Measurements from ENCODE around the gene COTL1.

The COTL1 gene

DNA sequence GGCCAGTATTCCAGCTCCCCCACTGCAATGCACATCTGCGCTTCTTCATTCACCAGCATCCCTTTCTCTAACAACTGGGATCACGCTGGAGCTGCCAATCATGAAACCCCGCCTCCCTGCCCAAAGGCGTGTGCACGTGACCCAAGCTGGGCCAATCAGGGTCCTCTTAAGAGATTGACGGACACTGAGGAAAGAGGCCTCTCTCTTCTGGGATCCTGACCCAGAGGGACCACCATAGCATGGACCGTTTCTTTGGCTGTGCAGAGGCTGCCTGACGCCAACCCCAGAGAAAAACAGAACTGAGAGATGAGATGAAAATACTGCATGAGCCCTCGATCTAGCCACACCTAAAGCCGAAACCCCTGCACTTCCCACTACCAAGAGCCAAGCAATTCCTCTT lies 32.0 kb downstream of the COTL1 start:
- TF ChIP-seq, protein P1, sequence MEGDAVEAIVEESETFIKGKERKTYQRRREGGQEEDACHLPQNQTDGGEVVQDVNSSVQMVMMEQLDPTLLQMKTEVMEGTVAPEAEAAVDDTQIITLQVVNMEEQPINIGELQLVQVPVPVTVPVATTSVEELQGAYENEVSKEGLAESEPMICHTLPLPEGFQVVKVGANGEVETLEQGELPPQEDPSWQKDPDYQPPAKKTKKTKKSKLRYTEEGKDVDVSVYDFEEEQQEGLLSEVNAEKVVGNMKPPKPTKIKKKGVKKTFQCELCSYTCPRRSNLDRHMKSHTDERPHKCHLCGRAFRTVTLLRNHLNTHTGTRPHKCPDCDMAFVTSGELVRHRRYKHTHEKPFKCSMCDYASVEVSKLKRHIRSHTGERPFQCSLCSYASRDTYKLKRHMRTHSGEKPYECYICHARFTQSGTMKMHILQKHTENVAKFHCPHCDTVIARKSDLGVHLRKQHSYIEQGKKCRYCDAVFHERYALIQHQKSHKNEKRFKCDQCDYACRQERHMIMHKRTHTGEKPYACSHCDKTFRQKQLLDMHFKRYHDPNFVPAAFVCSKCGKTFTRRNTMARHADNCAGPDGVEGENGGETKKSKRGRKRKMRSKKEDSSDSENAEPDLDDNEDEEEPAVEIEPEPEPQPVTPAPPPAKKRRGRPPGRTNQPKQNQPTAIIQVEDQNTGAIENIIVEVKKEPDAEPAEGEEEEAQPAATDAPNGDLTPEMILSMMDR (IDR thresholded peaks at IDR 0.05; ENCODE audit: extremely low read depth, missing control alignments), result no peak
- DNase-seq (ENCODE audit: low spot score), result peak; percentile 66

DNA sequence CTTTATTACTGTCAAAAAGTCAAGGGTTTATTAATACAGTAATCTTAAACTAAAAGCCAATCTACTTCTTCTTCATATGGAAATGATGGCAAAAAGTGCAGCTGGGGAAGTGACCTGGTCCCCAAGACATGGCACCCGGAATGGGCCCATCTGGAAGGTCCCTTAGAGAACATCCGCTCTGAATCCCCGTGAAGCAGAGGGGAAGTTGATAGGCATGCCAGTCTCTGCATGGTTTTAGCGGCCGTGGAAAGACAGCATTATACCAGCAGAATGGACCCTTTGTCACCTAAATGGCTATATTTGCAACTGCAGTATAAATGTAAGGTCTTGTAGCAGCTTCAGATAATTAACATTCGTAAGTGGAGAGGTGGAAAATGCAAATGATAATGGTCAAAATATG lies 32.4 kb downstream of the COTL1 start:
- DNase-seq (ENCODE audit: low spot score), result no peak
- TF ChIP-seq, protein P1 (IDR thresholded peaks at IDR 0.05; ENCODE audit: extremely low read depth, missing control alignments), result no peak

DNA sequence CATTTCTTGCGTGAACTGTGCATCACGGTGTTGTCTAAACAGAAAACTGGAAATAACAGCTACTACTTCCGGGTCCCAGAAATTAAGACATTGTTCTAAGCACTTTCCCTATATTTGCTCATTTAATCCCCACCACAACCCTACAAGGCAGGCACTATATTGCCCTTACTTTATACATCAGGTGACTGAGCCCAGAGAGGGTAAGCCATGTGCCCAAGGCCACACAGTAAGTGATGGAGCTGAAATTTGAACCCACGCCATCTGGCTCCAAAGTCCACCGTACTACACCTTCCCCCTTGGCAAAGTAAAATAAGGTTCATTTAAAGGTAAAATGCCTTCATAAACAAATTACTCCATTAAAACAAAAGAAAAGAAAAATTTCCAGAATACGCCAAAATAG lies 33.2 kb downstream of the COTL1 start:
- TF ChIP-seq, protein P1 (IDR thresholded peaks at IDR 0.05; ENCODE audit: extremely low read depth, missing control alignments), result no peak
- DNase-seq (ENCODE audit: low spot score), result no peak

DNA sequence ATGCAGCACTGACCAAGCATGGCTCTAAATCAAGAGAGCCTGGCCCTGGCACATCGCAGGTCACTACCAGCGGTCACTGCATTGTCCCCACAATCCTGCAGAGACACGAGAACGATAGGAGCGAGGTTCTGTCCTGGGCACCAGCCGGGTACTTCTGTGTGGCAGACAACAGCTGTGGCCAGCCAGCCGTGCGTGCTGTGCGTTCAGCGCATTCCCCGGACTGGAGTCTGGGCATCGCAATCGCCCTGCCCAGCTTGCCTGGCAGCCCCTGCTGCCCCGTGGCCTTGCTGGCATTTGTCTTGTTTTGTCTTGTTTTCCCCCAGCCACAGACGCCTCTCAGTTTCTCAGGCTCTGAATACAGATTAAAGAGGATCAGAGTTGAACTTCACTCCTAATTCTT lies 33.9 kb downstream of the COTL1 start:
- TF ChIP-seq, protein P1 (IDR thresholded peaks at IDR 0.05; ENCODE audit: extremely low read depth, missing control alignments), result no peak

DNA sequence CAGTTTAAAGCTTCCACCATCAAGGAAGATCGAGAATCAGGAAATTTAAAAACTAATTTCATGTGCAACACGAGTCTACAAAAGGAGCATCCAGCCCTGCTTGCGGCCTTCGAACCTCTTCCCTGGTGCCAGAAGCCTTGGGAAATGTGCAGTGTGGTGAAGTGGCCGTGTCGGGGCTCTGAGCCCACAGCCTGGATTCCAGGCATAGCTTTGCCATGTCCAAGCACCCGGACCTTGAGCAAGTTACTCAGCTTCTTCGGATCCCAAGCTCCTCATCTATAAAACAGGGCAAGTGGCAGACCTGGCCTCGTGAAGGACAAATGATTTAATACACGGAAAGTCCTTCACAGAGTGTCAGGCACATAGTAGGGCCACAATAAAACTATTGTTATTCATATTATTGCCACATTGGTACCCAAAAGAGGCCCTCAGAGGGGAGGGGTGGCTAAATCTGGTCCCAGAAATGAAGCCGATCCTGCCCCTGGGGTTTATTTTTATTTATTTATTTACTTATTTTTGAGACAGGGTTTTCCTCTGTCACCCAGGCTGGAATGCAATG lies 34.8 kb downstream of the COTL1 start:
- TF ChIP-seq, protein P1 (IDR thresholded peaks at IDR 0.05; ENCODE audit: extremely low read depth, missing control alignments), result no peak
- DNase-seq (ENCODE audit: low spot score), result no peak

More for the DNA sequence above, 33.9 kb downstream of the COTL1 start:
- DNase-seq (ENCODE audit: low spot score), result no peak

DNA sequence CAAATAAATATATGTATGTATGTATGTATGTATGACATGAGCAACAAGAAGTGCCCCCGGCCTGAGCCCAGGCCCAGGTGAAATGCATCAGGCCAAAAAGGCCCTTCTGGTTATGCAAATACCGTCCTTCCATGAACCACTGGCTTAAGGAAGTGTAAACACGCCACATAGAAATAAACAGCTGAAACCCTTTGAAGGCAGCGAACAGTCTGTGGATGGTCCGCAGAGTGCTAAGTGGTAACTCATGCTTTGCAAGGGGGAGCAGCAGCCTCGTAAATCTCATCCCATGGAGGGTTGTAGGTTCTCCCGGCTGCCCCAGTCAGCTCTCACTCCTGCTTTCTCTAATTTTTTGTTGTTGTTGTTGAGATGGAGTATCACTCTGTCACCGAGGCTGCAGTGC lies 36.7 kb downstream of the COTL1 start:
- TF ChIP-seq, protein P1 (IDR thresholded peaks at IDR 0.05; ENCODE audit: extremely low read depth, missing control alignments), result no peak
- DNase-seq (ENCODE audit: low spot score), result no peak

DNA sequence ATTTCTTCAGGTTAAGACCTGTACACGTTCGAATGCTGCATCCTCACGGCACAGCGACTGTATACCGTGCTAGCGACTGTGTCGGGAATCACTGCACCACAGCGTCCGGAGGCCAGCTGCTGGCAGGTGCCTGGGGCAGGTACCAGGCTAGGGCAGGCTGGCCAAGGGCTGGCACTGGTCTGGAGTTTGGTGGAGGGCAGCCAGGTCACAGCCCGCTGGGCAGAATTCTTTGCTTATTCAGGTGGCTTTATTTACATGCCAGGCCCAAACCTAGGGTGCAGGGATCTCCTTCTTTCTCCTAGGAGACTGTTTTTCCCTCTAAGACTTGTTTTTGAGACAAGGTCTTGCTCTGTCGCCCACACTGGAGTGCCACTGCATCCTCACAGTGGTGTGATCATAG lies 37.9 kb downstream of the COTL1 start:
- TF ChIP-seq, protein P1 (IDR thresholded peaks at IDR 0.05; ENCODE audit: extremely low read depth, missing control alignments), result no peak
- DNase-seq (ENCODE audit: low spot score), result no peak
